GM10266 (cell line): ENCODE data around the gene LPCAT3.

Source experiments
- DNase-seq: peaks from one replicate; pipeline ENCODE4 v3.0.0; 2012; ENCODE audit errors: extremely low spot score
- CTCF ChIP-seq: IDR thresholded peaks from 2 replicates; pipeline ENCODE4 v1.5.1; 2012; ENCODE audit warnings: mild to moderate bottlenecking, low read depth; ENCODE audit not compliant: control insufficient read depth, insufficient read depth; ENCODE audit errors: missing control alignments

Gene LPCAT3

GRCh38 chr12:6963016-6963731, 55.1 kb downstream of the LPCAT3 start:
- DNase-seq = no peak
- TF ChIP-seq CTCF = no peak

GRCh38 chr12:6962285-6963015, 55.8 kb downstream of the LPCAT3 start:
- no peak for TF ChIP-seq CTCF
- DNase-seq = no peak

DNA sequence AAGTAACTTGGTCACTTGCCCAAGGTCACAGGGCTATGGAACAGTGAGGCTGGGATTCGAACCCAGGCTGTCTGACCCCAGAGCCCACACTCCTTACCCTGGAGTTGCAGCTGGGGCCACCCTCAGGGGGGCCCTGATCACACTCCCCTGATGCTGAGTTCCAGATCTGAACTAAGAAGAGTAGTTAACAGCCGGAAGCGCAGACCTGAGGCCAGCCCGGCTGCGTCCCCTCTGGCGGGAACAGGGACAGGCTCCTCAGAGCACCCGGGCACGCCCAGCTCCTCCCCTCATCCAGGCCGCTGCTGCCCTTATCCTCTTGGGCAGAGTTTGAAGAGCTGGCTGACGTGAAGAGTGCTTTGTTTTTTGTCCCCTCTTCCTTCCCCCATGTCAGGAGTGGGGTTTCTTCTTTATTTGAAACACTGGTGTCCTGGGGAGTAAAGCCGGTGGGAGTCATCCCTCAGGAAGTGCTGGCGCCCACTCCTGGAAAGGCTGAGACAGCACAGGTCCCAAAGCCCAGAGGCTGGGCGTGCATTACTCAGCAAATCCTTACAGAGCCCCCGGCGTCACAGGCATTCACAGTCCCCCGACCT, 56.5 kb downstream of the LPCAT3 start:
- TF ChIP-seq CTCF = peak; percentile 39
- peak; percentile 53 for DNase-seq

DNA sequence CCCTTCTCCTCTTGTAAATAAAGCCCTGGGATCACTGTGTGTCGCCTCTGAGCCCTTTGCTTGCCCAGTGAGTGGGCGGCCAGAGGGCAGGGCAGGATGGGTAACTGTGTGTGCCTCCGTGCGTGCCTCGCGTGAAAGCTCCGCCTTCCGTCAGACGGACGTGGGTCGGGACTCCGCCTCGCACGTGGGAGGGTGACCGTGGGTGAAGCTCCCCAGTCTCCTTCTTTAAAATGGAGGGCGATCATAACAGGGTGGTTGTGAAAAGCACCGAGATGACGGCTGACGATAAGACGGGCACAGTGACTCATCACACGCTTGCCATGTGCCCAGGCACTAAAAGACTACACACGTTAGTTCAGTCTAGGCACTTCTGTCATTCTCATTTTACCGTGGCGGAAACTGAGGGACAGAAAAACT, 57.0 kb downstream of the LPCAT3 start:
- TF ChIP-seq CTCF = no peak
- peak; percentile 51 for DNase-seq

GRCh38 chr12:6960593-6961277, 57.5 kb downstream of the LPCAT3 start:
- peak; percentile 52 for DNase-seq
- TF ChIP-seq CTCF = peak; percentile 72

DNA sequence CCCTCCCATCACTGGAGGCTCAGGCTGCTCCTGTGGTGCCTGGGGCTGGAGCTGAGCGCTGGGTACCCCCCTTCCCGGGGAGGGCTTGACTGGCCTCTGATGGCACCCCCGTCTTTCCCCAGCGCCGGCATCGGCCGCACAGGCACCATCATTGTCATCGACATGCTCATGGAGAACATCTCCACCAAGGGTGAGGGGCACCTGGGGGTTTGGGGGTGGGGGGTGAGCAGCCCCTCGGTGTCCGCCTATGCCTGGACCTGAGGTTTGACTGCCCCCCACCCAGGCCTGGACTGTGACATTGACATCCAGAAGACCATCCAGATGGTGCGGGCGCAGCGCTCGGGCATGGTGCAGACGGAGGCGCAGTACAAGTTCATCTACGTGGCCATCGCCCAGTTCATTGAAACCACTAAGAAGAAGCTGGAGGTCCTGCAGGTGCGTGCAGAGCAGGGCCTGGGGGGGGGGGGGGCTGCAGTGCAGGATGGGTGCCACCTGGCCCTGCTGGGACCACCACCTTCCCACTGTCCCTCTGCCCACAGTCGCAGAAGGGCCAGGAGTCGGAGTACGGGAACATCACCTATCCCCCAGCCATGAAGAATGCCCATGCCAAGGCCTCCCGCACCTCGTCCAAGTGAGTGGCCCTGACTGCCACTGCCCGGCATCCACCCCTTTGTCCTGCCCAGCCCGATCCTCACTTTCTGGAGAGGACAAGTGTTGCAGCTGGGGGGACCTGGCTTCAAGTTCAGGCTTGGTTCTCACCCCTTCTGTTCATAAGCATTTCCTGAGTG, 58.3 kb downstream of the LPCAT3 start:
- DNase-seq = no peak
- TF ChIP-seq CTCF = no peak
